Liver (tissue), 3 donors: Measurements from ENCODE around the gene CCT2.

Experiments
- EGR1 ChIP-seq, 2 donors: IDR thresholded peaks; 2 replicates each; pipeline ENCODE4 v1.6.1; 2016 to 2018; ENCODE audit warnings: antibody characterized with exemption in 2 of 2, low read depth in 2 of 2
- GABPA ChIP-seq, 2 donors: IDR thresholded peaks in 1 of 2; conservative IDR thresholded peaks in 1 of 2; 2 replicates each; pipeline ENCODE4 v1.6.1; 2016; ENCODE audit warnings: antibody characterized with exemption in 2 of 2, mild to moderate bottlenecking in 1 of 2, moderate library complexity in 1 of 2
- HNF4A ChIP-seq, 2 donors: conservative IDR thresholded peaks; 2 replicates each; pipeline ENCODE4 v1.6.1; 2016; ENCODE audit warnings: antibody characterized with exemption in 2 of 2, mild to moderate bottlenecking in 2 of 2
- HNF4G ChIP-seq: IDR thresholded peaks from 2 replicates; pipeline ENCODE4 v1.6.1; 2016; ENCODE audit warnings: antibody characterized with exemption
- JUND ChIP-seq, 2 donors: IDR thresholded peaks; 2 replicates each; pipeline ENCODE4 v1.6.1; 2016; ENCODE audit warnings: antibody characterized with exemption in 2 of 2
- RAD21 ChIP-seq, 2 donors: IDR thresholded peaks; 2 replicates each; pipeline ENCODE4 v1.6.1; 2016; ENCODE audit warnings: antibody characterized with exemption in 2 of 2, mild to moderate bottlenecking in 2 of 2
- RXRA ChIP-seq, 2 donors: IDR thresholded peaks; 2 replicates each; pipeline ENCODE4 v1.6.1; 2017 to 2018; ENCODE audit warnings: antibody characterized with exemption in 2 of 2, mild to moderate bottlenecking in 1 of 2
- SP1 ChIP-seq: IDR thresholded peaks from 2 replicates; pipeline ENCODE4 v1.6.1; 2018; ENCODE audit warnings: antibody characterized with exemption, mild to moderate bottlenecking
- TAF1 ChIP-seq: conservative IDR thresholded peaks from 2 replicates; pipeline ENCODE4 v1.6.1; 2016; ENCODE audit warnings: antibody characterized with exemption, mild to moderate bottlenecking
- YY1 ChIP-seq: IDR thresholded peaks from 2 replicates; pipeline ENCODE4 v1.6.1; 2016; ENCODE audit warnings: antibody characterized with exemption, mild to moderate bottlenecking
- TF ChIP-seq, protein P1 (sequence below): fragments of 150-350 bp; IDR thresholded peaks from 2 replicates; pipeline ENCODE4 v1.5.1; 2017; ENCODE audit warnings: improper control_type of control experiment, low read depth, low read length; ENCODE audit not compliant: missing input control
- TF ChIP-seq, protein P2 (sequence below): IDR thresholded peaks from 2 replicates; pipeline ENCODE4 v1.6.1; 2016; ENCODE audit warnings: antibody characterized with exemption, mild to moderate bottlenecking
- TF ChIP-seq, protein P3 (sequence below): IDR thresholded peaks from 2 replicates; pipeline ENCODE4 v1.6.1; 2016; ENCODE audit warnings: antibody characterized with exemption
- TF ChIP-seq, protein P4 (sequence below): IDR thresholded peaks from 2 replicates; pipeline ENCODE4 v1.6.1; 2016; ENCODE audit warnings: antibody characterized with exemption
- donor health status: healthy.
- donor health status: healthy.

DNA sequence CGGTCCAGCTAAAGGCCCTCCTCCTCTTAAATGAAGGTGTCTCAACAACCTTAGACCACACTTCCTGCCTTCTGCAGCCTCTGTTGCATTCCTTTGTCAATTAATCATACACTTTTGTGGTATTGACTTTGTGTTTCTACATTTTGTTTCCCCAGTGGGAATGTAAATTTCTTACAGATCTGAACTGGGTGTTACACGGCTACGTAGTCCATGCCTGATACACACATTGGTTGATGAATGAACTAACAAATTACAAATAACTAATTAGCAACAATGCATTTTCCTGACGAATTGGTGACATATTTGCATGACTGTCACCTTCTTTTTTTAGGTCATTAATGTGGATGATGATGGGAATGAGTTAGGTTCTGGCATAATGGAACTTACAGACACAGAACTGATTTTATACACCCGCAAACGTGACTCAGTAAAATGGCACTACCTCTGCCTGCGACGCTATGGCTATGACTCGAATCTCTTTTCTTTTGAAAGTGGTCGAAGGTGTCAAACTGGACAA lies 15.2 kb upstream of the CCT2 start:
- TF ChIP-seq, protein P1, sequence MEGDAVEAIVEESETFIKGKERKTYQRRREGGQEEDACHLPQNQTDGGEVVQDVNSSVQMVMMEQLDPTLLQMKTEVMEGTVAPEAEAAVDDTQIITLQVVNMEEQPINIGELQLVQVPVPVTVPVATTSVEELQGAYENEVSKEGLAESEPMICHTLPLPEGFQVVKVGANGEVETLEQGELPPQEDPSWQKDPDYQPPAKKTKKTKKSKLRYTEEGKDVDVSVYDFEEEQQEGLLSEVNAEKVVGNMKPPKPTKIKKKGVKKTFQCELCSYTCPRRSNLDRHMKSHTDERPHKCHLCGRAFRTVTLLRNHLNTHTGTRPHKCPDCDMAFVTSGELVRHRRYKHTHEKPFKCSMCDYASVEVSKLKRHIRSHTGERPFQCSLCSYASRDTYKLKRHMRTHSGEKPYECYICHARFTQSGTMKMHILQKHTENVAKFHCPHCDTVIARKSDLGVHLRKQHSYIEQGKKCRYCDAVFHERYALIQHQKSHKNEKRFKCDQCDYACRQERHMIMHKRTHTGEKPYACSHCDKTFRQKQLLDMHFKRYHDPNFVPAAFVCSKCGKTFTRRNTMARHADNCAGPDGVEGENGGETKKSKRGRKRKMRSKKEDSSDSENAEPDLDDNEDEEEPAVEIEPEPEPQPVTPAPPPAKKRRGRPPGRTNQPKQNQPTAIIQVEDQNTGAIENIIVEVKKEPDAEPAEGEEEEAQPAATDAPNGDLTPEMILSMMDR = no peak
- TF ChIP-seq YY1 = no peak
- TF ChIP-seq GABPA (IDR thresholded peaks at IDR 0.05 in 1 of 2, conservative IDR thresholded peaks at IDR 0.05 in 1 of 2) = no peak
- no peak for TF ChIP-seq SP1
- TF ChIP-seq, protein P2, sequence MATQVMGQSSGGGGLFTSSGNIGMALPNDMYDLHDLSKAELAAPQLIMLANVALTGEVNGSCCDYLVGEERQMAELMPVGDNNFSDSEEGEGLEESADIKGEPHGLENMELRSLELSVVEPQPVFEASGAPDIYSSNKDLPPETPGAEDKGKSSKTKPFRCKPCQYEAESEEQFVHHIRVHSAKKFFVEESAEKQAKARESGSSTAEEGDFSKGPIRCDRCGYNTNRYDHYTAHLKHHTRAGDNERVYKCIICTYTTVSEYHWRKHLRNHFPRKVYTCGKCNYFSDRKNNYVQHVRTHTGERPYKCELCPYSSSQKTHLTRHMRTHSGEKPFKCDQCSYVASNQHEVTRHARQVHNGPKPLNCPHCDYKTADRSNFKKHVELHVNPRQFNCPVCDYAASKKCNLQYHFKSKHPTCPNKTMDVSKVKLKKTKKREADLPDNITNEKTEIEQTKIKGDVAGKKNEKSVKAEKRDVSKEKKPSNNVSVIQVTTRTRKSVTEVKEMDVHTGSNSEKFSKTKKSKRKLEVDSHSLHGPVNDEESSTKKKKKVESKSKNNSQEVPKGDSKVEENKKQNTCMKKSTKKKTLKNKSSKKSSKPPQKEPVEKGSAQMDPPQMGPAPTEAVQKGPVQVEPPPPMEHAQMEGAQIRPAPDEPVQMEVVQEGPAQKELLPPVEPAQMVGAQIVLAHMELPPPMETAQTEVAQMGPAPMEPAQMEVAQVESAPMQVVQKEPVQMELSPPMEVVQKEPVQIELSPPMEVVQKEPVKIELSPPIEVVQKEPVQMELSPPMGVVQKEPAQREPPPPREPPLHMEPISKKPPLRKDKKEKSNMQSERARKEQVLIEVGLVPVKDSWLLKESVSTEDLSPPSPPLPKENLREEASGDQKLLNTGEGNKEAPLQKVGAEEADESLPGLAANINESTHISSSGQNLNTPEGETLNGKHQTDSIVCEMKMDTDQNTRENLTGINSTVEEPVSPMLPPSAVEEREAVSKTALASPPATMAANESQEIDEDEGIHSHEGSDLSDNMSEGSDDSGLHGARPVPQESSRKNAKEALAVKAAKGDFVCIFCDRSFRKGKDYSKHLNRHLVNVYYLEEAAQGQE = no peak
- TF ChIP-seq RAD21 (IDR thresholded peaks at IDR 0.05) = no peak
- TF ChIP-seq RXRA (IDR thresholded peaks at IDR 0.05) = no peak
- no peak for TF ChIP-seq EGR1 (IDR thresholded peaks at IDR 0.05; ENCODE audit: low read depth in 2 of 2)
- no peak for TF ChIP-seq TAF1
- TF ChIP-seq HNF4G = no peak
- TF ChIP-seq JUND (IDR thresholded peaks at IDR 0.05) = no peak
- TF ChIP-seq, protein P3, sequence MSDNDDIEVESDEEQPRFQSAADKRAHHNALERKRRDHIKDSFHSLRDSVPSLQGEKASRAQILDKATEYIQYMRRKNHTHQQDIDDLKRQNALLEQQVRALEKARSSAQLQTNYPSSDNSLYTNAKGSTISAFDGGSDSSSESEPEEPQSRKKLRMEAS = no peak
- TF ChIP-seq HNF4A (conservative IDR thresholded peaks at IDR 0.05) = no peak
- TF ChIP-seq, protein P4, sequence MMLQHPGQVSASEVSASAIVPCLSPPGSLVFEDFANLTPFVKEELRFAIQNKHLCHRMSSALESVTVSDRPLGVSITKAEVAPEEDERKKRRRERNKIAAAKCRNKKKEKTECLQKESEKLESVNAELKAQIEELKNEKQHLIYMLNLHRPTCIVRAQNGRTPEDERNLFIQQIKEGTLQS = no peak
